GM20000 (cell line): ENCODE data around the gene DUOXA2.

ENCODE experiments used
- DNase-seq: peaks from one replicate; pipeline ENCODE4 v3.0.0; 2012; ENCODE audit warnings: low spot score
- CTCF ChIP-seq: IDR thresholded peaks from 2 replicates; pipeline ENCODE4 v1.5.1; 2012; ENCODE audit warnings: mild to moderate bottlenecking, control low read depth; ENCODE audit errors: extremely low read depth, missing control alignments

The DUOXA2 gene

GRCh38 chr15:45093622-45094357 is 20.3 kb upstream of the DUOXA2 start:
- DNase-seq, result no peak
- no peak for TF ChIP-seq CTCF

GRCh38 chr15:45094358-45094730 is 19.8 kb upstream of the DUOXA2 start:
- TF ChIP-seq CTCF, result no peak
- DNase-seq, result no peak

DNA sequence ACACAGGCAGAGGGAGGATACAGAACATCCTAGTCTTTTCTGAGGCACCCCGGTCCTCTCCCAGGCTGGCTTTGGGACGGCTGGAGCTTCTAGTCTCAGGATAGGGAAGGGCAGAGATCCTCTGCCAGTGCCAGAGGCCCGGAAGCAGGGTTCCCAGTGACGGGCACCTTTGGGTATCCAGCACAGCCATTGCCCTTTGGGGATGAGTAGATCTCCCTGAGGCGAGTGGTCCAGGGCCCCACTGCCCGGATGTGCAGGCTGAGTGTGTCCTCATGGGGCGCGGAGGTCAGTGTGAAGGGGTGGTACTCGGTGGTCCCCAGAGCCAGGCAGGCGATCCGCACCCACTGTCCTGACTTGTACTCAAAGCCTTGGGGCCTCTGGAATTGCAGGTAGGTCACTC is 18.5 kb upstream of the DUOXA2 start:
- no peak for DNase-seq
- TF ChIP-seq CTCF, result no peak

GRCh38 chr15:45097466-45097865 is 16.7 kb upstream of the DUOXA2 start:
- no peak for DNase-seq
- no peak for TF ChIP-seq CTCF

DNA sequence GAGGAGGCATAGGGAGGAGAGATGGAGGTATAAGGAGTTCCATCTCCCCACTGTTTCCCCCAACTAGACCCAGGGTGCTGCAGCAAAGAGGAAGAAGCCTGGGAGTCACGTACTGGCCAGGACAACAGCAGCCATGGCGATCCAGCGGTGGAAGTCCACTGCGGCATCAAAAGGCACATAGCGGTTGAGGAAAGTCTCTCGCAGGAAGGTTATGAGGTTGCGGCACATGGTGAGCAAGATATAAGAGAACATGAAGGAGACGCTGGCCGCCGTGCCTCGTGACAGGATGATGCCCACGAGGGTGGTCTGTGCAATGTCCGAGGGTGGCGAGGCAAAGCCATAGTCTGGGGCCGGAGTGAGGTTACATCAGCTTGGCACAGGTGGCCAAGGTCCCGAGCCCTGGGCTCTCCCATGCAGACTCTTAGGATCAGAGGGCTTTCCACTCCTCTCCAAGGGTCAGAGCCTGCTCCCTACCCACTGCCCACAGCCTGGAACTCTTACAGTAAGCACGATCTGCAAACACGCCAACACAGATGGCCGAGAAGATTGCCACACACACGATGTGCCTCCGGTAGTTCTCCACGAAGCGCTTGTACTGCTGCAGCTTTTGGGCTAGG is 14.5 kb upstream of the DUOXA2 start:
- TF ChIP-seq CTCF, result no peak
- DNase-seq, result no peak

DNA sequence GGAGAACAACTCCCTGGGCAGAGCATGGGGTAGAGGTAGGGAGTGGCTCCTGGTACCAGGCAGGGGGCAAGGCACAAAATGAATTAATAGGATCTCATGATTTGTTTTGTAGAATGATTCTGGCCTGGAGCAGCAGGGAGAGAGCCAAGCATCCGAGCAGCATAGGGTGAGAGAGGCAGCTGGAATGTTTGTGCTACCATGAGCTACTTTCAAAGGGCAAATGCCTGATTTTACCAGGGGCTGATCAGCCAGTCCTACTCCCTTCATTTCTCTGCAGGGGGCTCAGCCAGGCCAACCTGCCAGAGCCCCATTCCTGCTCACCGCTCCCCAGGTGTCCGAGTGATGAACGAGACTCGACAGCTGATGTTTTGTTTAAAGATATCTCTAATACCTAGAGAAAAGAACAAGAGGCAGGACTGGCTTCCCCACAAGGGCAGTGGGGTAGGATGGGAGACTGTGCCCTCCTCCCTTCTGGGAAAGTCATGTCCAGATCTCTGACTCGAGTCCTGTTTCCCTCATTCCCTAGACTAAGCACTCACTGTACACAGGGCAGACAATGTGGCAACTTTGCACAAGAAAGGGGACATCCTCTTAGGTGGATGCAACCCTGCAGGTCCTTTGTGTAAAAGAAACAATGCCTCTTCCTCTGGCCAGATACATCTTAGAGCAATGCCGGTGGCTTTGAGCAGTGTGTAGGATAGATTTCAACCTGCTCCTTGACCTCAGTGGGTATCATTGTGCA is 13.1 kb upstream of the DUOXA2 start:
- DNase-seq, result no peak
- TF ChIP-seq CTCF, result no peak

- no peak for DNase-seq
- TF ChIP-seq CTCF, result no peak
These were observed 12.4 kb upstream of the DUOXA2 start for GRCh38 chr15:45101749-45102148.
